CD4-positive, alpha-beta T cell treated with Interleukin-6 for 4 hours (primary cell): ENCODE data around the gene MECP2.
"Not testable (repeated sequence)": the region's sequence is repeated elsewhere in the genome, so short reads cannot be mapped to it uniquely, and the experiment has no call there.

ENCODE experiments used
- DNase-seq: peaks from one replicate; pipeline ENCODE4 v3.0.0-alpha.2; 2020; ENCODE audit warnings: mixed read lengths

The MECP2 gene

DNA sequence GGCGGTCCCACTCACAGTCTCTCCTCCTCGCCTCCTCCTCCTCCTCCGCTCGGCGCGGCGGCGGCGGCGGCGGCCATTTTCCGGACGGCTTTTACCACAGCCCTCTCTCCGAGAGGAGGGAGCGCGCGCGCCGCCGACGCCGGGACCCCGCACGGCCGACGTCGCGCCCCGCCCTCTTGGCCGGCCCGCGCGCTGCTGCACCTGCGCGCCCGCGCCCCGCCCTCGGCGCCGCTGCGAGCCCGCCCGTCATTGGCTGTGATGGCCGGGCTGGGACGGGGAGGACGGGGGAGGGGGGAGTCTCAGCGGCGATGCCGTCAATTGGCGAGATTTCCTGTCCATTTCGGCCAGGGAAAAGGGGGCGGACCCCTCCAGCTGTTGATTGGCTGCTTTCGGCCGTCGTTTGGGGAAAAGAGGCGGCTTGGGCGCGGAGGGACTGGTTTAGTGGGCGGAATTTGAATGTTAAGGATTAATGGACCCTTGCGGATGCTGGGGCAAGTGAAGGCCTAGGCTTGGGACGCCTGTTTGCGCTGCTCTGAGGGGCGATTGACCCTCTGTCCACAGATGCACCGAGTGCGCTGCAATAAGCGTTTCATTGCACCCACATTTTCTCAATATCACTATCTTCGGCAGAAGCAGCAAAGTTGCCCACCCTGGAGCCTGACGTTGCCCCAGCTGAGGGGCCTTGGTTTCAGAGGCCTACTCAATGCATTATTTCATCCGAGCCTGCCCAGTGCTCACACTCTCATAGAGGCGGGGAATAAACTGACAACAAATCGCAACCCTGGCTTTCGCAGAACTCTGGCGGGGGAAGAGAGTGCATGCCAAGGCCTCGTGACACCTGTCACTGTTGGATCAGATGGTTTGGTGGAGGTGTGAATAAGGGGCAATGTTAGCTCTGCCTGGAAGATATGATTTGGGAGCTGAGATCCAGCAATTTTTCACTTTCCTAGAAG is at the start of gene MECP2:
Gene MECP2 (minus strand): TSS at position 129 of the 953 bp plus-strand sequence.
- peak; percentile 88 for DNase-seq

DNA sequence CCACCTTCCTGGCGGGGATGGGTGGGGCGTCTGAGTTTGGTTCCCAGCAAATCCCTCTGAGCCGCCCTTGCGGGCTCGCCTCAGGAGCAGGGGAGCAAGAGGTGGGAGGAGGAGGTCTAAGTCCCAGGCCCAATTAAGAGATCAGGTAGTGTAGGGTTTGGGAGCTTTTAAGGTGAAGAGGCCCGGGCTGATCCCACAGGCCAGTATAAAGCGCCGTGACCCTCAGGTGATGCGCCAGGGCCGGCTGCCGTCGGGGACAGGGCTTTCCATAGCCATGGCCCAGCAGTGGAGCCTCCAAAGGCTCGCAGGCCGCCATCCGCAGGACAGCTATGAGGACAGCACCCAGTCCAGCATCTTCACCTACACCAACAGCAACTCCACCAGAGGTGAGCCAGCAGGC is 46.5 kb upstream of the MECP2 start, which contains the start of gene OPN1LW:
Gene OPN1LW (plus strand): TSS at position 234 of the 400 bp plus-strand sequence. CDS start 41 bp downstream, at position 275.
- not testable (repeated sequence) for DNase-seq

DNA sequence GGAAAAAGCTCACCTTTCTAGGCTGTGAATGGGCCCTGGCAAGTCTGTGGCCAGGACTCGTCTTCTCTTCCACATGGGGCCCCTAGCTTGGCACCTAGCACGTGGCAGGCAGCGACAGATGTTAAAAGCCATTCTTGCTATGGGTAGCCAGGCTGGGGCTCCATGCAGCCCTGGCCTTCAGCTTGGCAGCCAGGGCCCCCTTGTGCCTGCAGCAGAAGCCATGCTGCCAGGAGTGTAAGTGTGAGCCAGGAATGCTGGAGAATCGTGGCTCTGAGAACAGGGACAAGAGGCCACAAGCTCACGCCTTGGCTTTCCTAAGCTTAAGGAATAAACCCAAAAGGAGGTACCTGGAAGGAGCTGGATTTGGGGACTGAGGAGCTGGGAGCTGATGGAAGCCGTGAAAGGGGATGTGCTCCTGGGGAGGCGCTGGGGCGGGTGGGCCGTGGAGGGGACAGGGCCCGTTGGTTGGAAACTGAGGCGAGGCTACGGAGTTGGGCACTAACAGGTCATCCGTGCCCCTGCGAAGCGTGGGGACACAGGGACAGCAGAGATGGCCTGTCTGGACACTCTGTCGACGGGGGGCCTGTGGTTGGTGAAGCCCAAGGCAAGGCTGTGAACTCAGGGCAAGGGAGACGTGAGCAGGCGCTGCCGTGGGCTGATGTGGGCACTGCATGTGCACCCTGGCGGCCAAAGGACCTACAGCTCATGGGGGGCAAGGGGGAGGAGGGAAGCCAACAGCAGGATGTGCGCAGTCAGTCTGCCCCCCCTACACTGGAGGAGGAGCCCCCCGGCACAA is 45.6 kb upstream of the MECP2 start:
- DNase-seq, result no peak

- no peak for DNase-seq
Measured at GRCh38 chrX:154142386-154142785, 44.9 kb upstream of the MECP2 start.

DNA sequence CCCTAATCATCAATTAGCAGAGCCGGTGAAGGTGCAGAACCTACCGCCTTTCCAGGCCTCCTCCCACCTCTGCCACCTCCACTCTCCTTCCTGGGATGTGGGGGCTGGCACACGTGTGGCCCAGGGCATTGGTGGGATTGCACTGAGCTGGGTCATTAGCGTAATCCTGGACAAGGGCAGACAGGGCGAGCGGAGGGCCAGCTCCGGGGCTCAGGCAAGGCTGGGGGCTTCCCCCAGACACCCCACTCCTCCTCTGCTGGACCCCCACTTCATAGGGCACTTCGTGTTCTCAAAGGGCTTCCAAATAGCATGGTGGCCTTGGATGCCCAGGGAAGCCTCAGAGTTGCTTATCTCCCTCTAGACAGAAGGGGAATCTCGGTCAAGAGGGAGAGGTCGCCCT is 43.2 kb upstream of the MECP2 start:
- no peak for DNase-seq

GRCh38 chrX:154140206-154140605 is 42.7 kb upstream of the MECP2 start:
- no peak for DNase-seq

- DNase-seq, result no peak
Measured at GRCh38 chrX:154138857-154139256, 41.3 kb upstream of the MECP2 start.

GRCh38 chrX:154136627-154137161 is 39.2 kb upstream of the MECP2 start:
- peak; percentile 74 for DNase-seq

DNA sequence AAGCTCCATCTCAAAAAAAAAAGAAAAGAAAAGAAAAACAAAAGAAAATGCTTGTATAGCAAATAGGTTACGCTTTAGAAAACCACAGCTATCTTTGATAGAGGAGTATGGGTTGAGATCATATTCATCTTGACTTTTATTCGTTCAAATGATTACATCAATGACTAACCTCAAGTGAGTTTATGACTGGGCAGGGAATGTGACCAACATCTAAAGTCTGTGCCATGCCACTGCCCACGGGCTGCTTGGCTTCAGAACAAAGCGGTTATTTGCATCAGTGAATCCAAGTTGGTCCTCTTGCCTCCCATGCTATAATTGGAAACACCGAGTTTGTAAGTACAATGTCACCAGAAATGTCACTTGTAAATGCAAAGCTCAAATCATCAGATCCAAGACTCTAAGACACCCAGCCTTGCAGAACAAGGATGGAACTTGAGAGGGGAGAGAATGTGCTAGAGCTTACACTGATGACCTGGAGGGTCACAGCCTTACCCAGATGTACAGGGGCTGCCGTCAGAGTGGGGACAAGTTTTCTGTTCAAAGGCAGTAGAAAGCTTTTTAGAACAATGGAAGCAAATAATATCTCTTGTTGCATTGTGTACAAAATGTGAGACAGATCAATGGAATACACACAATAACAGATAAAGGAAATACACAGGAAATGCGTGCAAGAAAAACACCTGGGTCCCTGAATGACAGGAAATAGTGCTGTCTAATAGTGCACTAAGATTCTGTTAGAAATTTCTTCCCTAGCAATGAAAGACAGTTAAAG is 38.1 kb upstream of the MECP2 start:
- no peak for DNase-seq

DNA sequence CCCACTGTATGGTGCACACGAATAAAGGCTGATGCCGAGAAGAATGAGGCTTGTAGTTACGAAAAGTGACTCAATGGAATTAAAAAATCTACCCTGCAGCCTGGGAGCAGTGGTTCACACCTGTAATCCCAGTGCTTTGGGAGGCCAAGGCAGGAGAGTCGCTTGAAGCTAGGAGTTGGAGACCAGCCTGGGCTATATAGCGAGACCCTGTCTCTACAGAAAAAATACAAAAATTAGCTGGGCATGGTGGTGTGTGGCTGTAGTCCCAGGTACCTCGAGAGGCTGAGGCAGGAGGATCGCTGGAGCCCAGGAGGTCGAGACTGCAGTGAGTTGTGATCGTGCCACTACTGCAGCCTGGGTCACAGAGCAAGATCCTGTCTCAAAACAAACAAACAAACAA is 34.8 kb upstream of the MECP2 start:
- no peak for DNase-seq

DNA sequence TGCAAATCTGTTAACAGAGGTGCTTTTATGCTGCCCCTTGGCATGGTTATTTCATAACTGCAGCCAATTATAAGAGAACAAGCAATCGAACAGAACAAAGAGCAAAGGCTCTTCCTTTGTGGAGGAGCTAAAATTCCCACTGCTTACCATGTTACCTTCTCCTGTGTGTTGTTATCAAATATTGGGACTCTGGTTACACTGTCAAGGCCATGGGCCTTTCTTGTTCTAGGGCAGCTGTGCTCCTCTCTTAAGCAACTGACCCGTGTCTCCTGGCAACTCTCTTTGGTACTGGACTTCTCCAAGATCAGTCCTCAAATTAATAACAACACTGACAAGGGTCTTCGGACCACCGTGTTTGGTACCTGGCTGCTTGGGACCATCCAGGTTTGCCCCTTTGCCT is 34.4 kb upstream of the MECP2 start:
- no peak for DNase-seq

GRCh38 chrX:154126101-154126500 is 28.6 kb upstream of the MECP2 start:
- no peak for DNase-seq

DNA sequence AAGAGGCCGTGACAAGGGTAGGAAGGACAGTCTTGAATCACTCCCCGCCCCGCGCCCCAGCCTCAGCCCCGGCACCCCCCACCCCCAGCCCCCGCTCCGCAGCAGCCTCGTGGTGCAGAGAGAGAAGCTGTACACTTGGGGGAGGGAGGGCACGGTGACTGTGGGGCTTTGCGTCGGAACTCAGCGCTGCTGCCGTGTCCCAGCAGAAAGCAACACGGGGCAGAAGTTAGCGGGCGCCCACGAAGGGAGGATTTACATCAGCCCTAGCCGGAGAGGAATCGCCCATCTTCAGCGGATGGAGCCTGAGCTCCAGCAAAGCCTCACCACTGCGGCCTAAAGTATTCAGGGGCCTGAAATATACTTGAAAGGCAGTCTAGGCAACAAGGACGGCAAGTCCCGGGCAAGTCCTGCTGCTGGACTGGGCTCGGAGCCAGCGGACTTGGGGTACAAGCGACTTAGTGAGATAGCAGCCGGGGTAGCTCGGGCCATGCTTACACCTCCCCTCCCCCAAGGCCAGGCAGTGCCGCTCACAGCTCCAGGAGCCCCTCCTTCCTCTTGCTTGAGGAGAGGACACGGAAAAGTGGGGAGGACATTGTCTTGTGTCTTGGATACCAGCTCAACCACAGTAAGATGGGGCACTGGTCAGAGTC is 28.0 kb upstream of the MECP2 start:
- DNase-seq, result no peak

DNA sequence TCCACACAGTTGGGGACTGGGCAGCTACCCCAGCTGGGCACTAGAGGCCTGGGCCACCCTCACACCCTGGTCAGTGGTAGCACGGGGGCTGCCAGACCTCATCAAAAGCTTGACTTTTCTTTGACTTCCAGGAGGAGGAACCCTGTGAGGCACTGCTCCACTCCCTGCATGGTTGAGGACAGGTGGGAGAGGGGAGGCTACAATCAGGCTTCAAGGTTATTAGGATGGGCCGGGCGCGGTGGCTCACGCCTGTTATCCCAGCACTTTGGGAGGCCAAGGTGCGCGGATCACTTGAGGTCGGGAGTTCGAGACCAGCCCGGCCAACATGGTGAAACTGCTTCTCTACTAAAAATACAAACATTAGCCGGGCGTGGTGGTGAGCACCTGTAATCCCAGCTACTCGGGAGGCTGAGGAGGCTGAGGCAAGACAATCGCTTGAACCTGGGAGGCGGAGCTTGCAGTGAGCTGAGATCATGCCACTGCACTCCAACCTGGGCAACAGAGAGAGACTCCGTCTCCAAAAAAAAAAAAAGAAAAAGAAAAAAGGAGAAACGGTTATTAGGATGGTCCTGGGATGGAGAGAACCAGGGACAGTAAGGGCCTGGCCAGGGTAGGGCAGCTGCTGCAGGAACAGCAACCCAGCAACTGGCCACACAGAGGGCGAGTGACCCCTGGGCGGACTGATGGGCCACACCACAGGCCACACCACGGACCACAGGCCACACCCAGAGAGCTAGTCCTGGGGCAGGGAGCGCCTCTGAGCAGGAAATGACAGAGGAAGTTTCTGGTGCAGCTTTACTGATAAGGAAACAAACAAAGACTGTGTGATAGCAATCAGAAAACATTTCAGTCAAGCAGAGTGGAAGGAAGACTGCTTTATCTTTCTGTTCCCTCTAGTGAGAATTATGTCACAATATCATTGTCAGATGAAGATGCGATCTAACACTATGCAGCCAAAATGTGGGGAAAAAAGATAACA is 26.0 kb upstream of the MECP2 start:
- peak; percentile 38 for DNase-seq

DNA sequence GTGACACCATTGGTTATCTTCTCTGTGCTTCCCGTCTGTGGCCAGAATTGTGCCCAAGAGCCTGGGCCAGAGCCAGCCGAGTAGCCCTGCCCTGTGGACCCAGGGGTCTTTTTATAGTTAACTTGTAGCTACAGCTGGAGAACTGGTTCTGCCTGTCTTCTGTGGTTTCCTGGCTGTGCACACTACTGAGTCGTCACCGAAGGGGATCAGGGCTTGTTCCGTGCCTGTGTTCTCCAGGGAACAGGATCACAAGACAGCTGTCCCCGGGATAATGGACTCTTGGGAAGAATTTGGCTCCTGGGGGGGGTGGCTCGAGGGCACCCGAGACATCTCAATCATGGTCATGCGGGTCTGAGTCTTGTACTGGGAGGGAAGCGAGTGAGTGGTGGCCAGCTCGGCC is 24.4 kb upstream of the MECP2 start:
- no peak for DNase-seq

DNA sequence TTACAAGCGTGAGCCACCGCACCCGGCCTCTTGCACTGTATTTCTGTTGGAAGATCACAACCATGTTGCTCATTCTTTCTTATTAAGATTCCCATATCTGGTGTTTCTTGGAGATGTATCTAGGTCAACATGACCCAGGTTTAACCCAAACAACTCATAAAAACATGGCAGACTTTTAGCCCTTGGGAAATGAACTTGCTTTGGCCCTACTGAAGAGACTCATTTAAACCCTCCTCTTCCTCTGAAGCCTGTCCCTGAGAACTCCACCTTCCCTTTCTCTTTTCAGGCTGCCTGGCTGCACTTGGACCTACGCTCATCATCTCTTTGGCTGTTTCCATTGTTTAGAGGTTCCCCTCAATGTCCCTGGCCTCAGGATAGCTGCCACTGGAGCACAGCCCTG is 23.7 kb upstream of the MECP2 start:
- DNase-seq, result no peak

DNA sequence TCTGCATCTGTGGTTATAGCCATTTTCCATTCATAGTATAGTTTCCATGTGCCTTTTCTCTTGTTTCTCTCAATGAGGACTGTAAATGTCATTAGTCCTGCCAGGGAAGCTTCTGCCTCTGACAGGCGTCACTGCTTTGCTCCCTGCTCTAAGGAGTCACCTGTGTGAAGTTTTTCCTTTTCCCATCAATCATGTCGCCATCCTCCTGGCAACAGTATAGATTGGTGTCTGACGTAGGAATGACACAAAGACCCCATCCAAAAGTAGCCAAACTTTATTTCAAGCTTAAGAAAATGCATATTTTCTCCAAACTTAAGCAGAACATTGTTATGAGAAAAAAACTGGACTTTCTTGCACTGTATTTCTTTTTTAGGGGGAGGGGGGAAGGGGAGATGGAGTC is 23.1 kb upstream of the MECP2 start:
- DNase-seq, result no peak

DNA sequence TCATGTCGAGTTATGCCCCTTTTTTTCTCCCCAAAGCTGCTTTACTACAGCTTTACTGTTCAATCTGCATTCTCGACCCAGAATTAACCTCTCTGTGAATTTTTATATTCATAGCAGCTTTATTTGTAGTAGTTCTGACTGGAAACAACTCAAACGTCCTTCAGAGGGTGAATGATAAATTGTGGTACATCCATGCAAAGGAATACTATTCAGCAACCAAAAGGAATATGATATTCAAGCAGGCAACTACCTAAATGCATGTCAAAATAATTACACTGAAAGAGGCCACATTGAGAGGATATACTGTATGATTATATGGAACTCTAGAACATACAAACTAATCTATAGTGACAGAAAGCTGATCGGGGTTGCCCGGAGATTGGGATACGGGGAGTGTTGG is 20.0 kb upstream of the MECP2 start:
- no peak for DNase-seq

DNA sequence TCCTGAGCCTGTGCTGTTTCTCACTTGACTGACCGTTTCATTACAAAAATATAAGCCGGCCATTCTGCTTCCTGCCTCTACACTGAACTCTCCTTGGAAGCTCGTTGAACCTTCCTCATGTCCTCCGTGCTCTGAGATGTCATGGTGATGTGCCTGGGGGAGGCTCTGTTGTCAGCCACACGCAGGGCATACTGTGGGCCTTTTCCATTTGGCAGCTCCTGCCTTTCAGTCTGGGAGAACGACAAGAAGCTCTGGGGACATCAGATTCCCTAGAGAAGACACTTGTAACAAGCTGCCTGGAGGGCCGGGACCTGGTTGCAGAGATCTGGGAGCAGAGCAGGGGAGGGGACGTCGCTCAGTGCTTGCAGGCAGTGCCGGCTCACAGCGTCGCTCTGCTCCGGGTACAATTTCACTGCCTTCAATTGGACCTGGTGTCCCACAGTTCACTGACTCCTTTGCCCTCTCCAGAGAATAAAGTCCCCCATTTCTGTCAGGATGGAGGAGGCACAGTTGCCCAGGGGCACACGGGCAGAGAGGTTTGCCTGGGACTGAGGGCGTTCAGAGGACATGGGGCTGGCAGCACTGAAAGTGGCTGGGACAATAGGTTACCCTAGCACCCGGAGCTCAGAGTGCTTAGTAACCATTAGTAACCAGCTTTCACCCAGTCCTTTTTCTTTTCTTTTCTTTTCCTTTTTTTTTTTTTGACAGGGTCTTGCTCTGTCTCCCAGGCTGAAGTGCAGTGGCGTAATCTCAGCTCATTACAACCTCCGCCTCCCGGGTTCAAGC is 19.1 kb upstream of the MECP2 start:
- no peak for DNase-seq

DNA sequence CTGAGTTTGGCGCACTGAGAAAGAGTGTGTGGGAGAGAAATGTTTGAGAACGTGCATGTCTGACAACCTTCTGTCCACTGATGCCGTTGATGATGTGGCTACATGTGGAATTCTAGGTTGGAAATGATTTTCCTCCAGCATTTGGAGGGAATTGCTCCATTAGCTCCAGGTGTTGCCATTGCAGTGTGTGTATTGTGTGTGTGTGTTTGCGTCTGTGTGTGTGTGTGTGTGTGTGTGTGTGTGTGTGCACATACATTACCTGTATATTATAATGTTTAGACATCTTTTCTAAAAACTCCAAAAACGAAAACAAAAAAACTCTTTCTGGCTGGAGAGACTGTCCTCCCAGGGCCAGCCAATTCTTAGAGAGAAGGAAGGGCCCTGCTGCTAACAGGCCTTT is 18.2 kb upstream of the MECP2 start:
- no peak for DNase-seq
